Measurements from ENCODE around the gene ENKD1. TPM values are rescaled to one million over a fixed set of nuclear protein-coding genes. Genes with fewer than 3 reads are reported as not detected.

The ENKD1 gene
- total and polyA plus RNA-seq, 2 experiments from 2014 or later: 11.6 to 11.8 TPM

DNA sequence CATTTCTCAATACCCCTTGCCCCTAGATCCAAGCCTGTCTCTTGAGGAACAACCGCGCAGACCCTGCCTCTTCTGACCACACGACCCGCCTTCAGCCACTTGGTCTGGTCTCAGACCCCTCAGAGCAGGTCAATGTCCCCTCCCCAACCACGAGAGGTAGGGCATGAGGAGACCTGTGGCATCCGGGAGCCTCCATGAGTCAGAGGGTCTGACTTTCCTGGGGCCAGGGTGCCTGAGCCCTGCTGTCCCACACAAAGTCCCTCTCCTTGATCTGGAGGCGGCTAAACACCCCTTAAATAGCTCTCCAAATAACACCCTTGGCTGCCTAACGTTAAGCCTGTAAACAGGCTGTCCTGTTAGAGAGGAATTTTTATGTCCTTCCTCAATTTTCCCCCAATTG, 16.5 kb downstream of the ENKD1 start (continued):
- TF ChIP-seq, protein P1, sequence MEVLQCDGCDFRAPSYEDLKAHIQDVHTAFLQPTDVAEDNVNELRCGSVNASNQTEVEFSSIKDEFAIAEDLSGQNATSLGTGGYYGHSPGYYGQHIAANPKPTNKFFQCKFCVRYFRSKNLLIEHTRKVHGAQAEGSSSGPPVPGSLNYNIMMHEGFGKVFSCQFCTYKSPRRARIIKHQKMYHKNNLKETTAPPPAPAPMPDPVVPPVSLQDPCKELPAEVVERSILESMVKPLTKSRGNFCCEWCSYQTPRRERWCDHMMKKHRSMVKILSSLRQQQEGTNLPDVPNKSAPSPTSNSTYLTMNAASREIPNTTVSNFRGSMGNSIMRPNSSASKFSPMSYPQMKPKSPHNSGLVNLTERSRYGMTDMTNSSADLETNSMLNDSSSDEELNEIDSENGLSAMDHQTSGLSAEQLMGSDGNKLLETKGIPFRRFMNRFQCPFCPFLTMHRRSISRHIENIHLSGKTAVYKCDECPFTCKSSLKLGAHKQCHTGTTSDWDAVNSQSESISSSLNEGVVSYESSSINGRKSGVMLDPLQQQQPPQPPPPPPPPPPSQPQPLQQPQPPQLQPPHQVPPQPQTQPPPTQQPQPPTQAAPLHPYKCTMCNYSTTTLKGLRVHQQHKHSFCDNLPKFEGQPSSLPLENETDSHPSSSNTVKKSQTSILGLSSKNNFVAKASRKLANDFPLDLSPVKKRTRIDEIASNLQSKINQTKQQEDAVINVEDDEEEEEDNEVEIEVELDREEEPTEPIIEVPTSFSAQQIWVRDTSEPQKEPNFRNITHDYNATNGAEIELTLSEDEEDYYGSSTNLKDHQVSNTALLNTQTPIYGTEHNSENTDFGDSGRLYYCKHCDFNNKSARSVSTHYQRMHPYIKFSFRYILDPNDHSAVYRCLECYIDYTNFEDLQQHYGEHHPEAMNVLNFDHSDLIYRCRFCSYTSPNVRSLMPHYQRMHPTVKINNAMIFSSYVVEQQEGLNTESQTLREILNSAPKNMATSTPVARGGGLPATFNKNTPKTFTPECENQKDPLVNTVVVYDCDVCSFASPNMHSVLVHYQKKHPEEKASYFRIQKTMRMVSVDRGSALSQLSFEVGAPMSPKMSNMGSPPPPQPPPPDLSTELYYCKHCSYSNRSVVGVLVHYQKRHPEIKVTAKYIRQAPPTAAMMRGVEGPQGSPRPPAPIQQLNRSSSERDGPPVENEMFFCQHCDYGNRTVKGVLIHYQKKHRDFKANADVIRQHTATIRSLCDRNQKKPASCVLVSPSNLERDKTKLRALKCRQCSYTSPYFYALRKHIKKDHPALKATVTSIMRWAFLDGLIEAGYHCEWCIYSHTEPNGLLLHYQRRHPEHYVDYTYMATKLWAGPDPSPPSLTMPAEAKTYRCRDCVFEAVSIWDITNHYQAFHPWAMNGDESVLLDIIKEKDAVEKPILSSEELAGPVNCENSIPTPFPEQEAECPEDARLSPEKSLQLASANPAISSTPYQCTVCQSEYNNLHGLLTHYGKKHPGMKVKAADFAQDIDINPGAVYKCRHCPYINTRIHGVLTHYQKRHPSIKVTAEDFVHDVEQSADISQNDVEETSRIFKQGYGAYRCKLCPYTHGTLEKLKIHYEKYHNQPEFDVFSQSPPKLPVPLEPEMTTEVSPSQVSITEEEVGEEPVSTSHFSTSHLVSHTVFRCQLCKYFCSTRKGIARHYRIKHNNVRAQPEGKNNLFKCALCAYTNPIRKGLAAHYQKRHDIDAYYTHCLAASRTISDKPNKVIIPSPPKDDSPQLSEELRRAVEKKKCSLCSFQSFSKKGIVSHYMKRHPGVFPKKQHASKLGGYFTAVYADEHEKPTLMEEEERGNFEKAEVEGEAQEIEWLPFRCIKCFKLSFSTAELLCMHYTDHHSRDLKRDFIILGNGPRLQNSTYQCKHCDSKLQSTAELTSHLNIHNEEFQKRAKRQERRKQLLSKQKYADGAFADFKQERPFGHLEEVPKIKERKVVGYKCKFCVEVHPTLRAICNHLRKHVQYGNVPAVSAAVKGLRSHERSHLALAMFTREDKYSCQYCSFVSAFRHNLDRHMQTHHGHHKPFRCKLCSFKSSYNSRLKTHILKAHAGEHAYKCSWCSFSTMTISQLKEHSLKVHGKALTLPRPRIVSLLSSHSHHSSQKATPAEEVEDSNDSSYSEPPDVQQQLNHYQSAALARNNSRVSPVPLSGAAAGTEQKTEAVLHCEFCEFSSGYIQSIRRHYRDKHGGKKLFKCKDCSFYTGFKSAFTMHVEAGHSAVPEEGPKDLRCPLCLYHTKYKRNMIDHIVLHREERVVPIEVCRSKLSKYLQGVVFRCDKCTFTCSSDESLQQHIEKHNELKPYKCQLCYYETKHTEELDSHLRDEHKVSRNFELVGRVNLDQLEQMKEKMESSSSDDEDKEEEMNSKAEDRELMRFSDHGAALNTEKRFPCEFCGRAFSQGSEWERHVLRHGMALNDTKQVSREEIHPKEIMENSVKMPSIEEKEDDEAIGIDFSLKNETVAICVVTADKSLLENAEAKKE (CRISPR knock-in tag; IDR thresholded peaks at IDR 0.05): no peak
- no peak for TF ChIP-seq STAT1 (IDR thresholded peaks at IDR 0.05; ENCODE audit: unreplicated experiment)

DNA sequence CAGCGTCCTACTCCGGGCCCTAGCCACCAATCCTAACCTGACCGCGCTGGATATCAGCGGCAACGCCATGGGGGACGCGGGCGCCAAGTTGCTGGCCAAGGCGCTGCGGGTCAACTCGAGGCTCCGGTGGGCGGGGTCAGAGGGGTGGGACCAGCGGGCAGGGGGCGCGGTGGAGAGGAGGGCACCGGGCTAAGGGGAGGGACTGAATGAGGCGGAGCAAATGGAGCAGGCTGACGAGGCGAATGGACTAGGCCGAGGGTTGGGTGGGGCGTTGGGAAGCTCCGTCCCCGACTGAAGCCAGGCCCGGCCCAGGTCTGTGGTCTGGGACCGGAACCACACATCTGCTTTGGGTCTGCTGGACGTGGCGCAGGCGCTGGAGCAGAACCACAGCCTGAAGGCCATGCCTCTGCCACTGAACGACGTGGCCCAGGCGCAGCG, 17.0 kb downstream of the ENKD1 start:
- Histone ChIP-seq H3K4me1 (ENCODE audit: insufficient read depth) (no peaks in the 10 kb centered on the region; the same call in 1 of the 2 replicates), H2AFZ (0 out of 2 replicates have a peak overlapping the region, but pooled peaks have one; percentile 86), H3K79me2 (replicated peaks; ENCODE audit: insufficient read depth) (no peaks in the 10 kb centered on the region), H3K36me3 (ENCODE audit: insufficient read depth) (no peaks in the 10 kb centered on the region), H3K4me3 (peak overlapping the region; percentile 45), H4K20me1 (replicated peaks; ENCODE audit: insufficient read depth) (no peaks in the 10 kb centered on the region; the same call in 1 of the 2 replicates), H3K9me2 (ENCODE audit: insufficient read depth) (no peaks in the 10 kb centered on the region), H3K4me2 (peak overlapping the region; percentile 78), H3F3A (replicated peaks; ENCODE audit: low read depth) (peaks cover 4% of the 10 kb centered on the region; the same call in 1 of the 2 replicates), H3K27me3 (ENCODE audit: insufficient read depth) (peaks cover 82% of the 10 kb centered on the region), H3K27ac (ENCODE audit: low read depth) (no peak overlapping the region)
- ATAC-seq (peak; percentile 69), DNase-seq (ENCODE audit: low spot score) (peak; percentile 96)
- Mint-ChIP-seq H3K4me1 (peaks cover 13% of the 10 kb centered on the region), H3K9me3 (no peaks in the 10 kb centered on the region), H3K27me3 (ENCODE audit: insufficient read depth, low read depth, poor library complexity) (peaks cover 74% of the 10 kb centered on the region), H3K27ac (no peak overlapping the region), H3K36me3 (ENCODE audit: low read depth) (peaks cover 4% of the 10 kb centered on the region; the same call in 1 of the 3 replicates), H3K4me3 (peak overlapping the region; percentile 55)
- TF ChIP-seq STAT1 (IDR thresholded peaks at IDR 0.05; ENCODE audit: unreplicated experiment): no peak
- no peak for TF ChIP-seq POLR2AphosphoS5 (IDR thresholded peaks at IDR 0.05; ENCODE audit: low read depth)
- TF ChIP-seq EZH2phosphoT487 (IDR thresholded peaks at IDR 0.05; ENCODE audit: unreplicated experiment): no peak
- TF ChIP-seq, protein P2, sequence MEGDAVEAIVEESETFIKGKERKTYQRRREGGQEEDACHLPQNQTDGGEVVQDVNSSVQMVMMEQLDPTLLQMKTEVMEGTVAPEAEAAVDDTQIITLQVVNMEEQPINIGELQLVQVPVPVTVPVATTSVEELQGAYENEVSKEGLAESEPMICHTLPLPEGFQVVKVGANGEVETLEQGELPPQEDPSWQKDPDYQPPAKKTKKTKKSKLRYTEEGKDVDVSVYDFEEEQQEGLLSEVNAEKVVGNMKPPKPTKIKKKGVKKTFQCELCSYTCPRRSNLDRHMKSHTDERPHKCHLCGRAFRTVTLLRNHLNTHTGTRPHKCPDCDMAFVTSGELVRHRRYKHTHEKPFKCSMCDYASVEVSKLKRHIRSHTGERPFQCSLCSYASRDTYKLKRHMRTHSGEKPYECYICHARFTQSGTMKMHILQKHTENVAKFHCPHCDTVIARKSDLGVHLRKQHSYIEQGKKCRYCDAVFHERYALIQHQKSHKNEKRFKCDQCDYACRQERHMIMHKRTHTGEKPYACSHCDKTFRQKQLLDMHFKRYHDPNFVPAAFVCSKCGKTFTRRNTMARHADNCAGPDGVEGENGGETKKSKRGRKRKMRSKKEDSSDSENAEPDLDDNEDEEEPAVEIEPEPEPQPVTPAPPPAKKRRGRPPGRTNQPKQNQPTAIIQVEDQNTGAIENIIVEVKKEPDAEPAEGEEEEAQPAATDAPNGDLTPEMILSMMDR (conservative IDR thresholded peaks at IDR 0.05; ENCODE audit: low read depth in 2 of 2): no peak
- no peak for TF ChIP-seq CREB1 (CRISPR knock-in tag; IDR thresholded peaks at IDR 0.05; ENCODE audit: low read depth)

Measured in GM23338 (cell line).